OCI-M1 (cell line): Measurements from ENCODE around the gene CTNNAL1.
"Not testable (repeated sequence)": the region's sequence is repeated elsewhere in the genome, so short reads cannot be mapped to it uniquely, and the experiment has no call there.

Experiments
- DNase-seq: peaks from one replicate; lab custom pipeline; 2025; lab: John Stamatoyannopoulos, UW

The CTNNAL1 gene

GRCh38 chr9:109012876-109013678 lies at the start of gene CTNNAL1:
CTNNAL1 (minus strand) TSS chr9:109013499; CDS start chr9:109013442, 57 bp downstream.
- peak; percentile 94 for DNase-seq

DNA sequence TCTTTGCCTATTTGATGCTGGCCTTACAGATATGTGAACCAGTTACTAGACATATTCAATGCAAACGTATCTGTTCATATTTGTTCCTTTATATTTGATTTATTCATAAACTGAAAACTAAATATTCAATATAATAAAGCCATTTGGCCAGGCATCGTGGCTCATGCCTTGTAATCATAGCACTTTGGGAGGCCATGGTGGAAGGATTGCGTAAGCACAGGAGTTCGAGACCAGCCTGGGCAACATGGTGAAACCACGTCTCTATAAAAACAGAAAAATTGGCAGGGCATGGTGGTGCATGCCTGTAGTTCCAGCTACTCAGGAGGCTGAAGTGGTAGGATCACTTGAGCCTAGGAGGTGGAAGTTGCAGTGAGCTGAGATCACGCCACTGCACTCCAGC lies 49.2 kb upstream of the CTNNAL1 start:
- no peak for DNase-seq

DNA sequence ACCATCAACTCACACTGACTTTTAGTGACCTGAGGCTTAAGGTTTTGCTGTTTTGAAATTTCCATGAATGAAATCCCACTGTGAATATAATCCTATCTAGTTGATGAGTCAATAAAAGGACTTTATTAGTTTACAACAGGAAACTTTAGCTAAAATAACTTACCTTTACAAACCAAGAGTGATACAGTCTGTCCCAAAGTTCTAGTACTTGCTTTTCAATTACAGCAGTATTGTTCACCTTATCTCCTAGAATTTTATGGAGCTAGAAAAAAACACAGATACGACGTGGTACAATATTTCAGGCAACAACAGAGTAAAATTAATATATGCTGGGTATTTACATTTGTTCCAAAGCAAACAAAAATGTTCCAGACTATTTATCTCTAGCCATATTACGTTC lies 46.9 kb upstream of the CTNNAL1 start:
- DNase-seq, result no peak

GRCh38 chr9:109053121-109053520 lies 39.8 kb upstream of the CTNNAL1 start:
- not testable (repeated sequence) for DNase-seq

DNA sequence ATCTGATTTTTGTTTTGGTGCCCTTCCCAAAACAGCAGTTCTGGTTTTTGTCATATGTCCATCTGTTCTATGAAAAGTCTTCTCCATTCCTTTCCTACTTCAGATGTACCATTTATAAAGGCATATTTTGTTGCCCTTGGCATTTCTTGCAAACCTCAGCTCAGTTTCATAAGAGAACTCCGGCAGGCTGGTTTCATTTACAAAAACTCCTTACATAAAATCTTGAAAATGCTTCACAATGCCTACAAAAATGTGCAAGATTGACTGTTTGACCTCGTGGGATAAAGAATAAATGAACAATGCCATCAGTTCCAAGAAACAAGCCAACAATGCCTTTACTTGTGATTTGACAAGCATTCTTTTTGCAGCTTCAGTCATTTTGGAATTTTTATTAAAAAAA lies 39.1 kb upstream of the CTNNAL1 start:
- DNase-seq, result no peak

DNA sequence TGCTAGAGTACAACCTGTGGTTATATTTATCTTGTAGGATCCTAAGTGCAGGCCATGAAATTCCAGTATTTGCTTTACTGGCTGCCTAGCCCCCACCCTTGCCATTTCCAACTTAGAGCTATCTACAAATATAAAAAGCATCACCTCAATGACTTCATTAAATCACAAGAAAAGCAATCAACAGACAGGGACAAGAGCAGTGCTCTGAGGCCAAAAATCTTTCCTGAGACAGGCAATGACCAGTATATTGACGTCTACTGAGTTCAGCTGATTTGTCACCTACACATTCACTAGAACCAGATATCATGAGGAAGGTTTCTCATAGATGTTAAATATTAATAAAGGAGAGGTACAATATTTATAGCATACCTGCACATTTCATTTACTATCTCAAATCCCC lies 38.4 kb upstream of the CTNNAL1 start:
- no peak for DNase-seq

DNA sequence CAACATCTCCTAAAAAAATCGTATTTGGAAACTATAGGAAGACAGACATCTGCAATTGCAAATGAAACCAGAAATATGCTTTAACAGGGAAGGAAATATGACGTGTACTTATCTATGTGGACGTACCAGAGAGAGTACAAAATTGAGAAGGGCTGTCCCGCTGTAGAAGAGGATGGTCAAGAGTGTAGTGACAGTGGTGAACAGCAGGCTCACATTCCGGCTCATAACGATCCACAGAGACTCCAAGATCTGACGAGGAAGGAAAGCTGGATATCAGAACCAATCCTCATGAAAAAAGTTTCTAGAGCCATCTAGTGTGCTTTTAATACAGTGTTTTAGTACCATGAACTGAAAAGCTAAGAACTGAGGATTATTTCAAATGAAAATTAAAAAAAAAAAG lies 37.1 kb upstream of the CTNNAL1 start:
- no peak for DNase-seq

- no peak for DNase-seq
These were observed 35.5 kb upstream of the CTNNAL1 start for GRCh38 chr9:109048822-109049221.

- no peak for DNase-seq
These were observed 34.0 kb upstream of the CTNNAL1 start for GRCh38 chr9:109047259-109047658.

GRCh38 chr9:109046346-109046745 lies 33.0 kb upstream of the CTNNAL1 start:
- DNase-seq, result no peak

DNA sequence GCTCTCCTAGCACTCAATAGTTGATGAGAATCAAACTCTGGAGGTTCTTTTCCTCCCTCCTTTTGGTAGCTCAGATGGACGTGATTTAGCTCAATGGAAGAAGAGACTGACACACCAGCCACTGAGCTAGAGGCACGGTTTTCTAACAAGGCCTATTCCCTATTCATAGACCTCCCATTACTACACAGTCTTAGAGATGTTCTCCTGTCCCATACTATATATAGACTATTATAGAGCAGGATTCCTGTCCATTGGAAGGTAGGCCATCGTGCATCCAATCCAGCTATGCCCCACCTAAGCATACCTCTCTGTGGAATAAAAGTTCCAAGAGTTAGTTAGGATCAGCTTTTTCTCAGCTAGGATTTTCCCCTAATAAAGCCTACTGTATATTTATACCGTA lies 30.3 kb upstream of the CTNNAL1 start:
- no peak for DNase-seq

- no peak for DNase-seq
These were observed 27.3 kb upstream of the CTNNAL1 start for GRCh38 chr9:109040571-109040970.

- no peak for DNase-seq
These were observed 26.2 kb upstream of the CTNNAL1 start for GRCh38 chr9:109039539-109039938.

GRCh38 chr9:109037946-109038715 lies 24.8 kb upstream of the CTNNAL1 start:
- DNase-seq, result peak; percentile 43

DNA sequence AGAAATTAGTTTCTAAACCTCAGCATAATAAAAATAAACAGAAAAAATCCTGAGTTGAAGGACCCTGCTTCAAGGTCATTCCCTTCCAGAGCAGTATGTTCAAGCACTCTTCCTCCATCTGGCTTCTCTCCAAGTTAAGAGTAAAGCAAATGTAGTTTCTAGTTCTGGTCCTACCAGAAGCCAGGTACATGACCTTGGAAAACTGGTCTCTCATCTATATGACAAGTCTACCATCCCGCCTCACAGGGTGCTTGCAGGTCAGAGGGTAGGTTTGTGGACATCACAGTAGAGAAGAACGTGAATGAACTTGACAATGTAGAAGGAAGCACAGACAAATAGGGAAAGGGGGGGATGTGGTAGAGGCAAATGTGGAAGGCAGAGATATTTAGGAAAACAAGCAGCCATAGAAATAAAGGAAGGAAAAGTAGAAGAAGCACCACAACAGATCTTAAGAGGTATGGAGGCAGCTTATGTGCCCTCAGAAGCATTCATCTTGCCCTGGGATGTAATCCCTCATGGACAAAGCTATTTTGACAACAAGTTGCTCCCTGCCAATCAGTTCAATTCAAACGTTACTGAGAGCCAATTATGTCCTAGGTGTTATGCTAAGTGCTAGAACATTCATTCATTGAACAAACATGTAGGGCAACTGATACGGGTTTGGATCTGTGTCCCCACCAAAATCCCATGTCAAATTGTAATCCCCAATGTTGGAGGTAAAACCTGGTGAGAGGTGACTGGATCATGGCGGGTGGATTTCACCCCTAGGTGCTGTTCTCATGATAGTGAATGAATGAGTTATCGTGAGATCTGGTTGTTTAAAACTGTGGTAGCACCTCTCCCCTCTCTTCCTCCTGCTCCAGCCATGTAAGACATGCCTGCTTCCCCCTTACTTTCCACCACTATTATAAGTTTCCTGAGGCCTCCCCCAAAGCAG lies 23.7 kb upstream of the CTNNAL1 start:
- DNase-seq, result no peak

- DNase-seq, result peak; percentile 44
These were observed 22.6 kb upstream of the CTNNAL1 start for GRCh38 chr9:109035684-109036423.

GRCh38 chr9:109033941-109034700 lies 20.8 kb upstream of the CTNNAL1 start:
- DNase-seq, result no peak

- DNase-seq, result no peak
These were observed 17.9 kb upstream of the CTNNAL1 start for GRCh38 chr9:109031241-109031640.

DNA sequence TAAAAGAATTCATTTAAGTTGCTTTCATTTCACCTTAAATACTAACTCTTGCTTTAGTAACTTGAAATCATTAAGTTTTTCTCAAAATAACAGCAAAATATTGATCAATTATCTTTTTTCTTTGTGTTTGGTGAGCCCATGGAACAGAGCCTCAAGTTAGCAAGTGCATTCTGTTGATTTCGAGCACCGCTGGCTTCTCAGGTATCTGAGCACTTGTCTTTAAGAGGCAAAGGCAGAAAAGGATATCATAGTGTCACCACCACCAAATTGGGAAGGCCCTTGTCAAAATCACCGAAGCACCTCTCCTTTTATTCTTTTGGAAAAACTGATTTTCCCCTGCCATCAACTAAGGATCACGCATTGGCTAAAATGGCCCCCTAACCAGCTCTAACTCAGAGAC lies 17.1 kb upstream of the CTNNAL1 start:
- no peak for DNase-seq

GRCh38 chr9:109028457-109028856 lies 15.2 kb upstream of the CTNNAL1 start:
- no peak for DNase-seq

- no peak for DNase-seq
These were observed 13.9 kb upstream of the CTNNAL1 start for GRCh38 chr9:109027176-109027575.
